Osteoblast (primary cell): ENCODE measurements around the gene RELCH. TPM values are rescaled to one million over a fixed set of nuclear protein-coding genes. Genes with fewer than 3 reads are reported as not detected.

Experiments used
- DNase-seq: peaks from one replicate; pipeline ENCODE4 v3.0.0; 2011; ENCODE audit warnings: low spot score, mixed read lengths; ENCODE audit not compliant: insufficient read length; ENCODE audit errors: missing footprints
- H2AFZ ChIP-seq: 2 replicates; pipeline ENCODE4 v1.6.0; 2011; ENCODE audit warnings: mild to moderate bottlenecking, low read length
- H3K27ac ChIP-seq: 2 replicates; pipeline ENCODE4 v1.5.1; 2011; ENCODE audit warnings: mild to moderate bottlenecking, low read depth, low read length, moderate library complexity
- H3K27me3 ChIP-seq: 2 replicates; pipeline ENCODE4 v1.6.0; 2012; ENCODE audit warnings: mild to moderate bottlenecking, control low read depth, inconsistent platforms, low read length, moderate library complexity; ENCODE audit not compliant: insufficient read depth
- H3K36me3 ChIP-seq: 2 replicates; pipeline ENCODE4 v1.5.1; 2011; ENCODE audit warnings: mild to moderate bottlenecking, low read length, control low read depth, moderate library complexity; ENCODE audit not compliant: insufficient read depth
- H3K4me1 ChIP-seq: 2 replicates; pipeline ENCODE4 v1.5.1; 2011; ENCODE audit warnings: mild to moderate bottlenecking, low read length, control low read depth, moderate library complexity; ENCODE audit not compliant: insufficient read depth
- H3K4me2 ChIP-seq: 2 replicates; pipeline ENCODE4 v1.6.0; 2011; ENCODE audit warnings: mild to moderate bottlenecking, low read length; ENCODE audit not compliant: insufficient read depth
- H3K4me3 ChIP-seq: fragments of 200-600 bp; sonication (generic); 3 replicates; pipeline ENCODE4 v1.5.1; 2012; ENCODE audit warnings: mild to moderate bottlenecking, low read length, inconsistent platforms; ENCODE audit not compliant: insufficient read depth
- H3K79me2 ChIP-seq: 2 replicates; pipeline ENCODE4 v1.6.0; 2012; ENCODE audit warnings: mild to moderate bottlenecking, low read length, control low read depth, inconsistent platforms; ENCODE audit not compliant: insufficient read depth
- H3K9me3 ChIP-seq: 2 replicates; pipeline ENCODE4 v1.5.1; 2011; ENCODE audit warnings: low read depth, low read length, control low read depth
- H4K20me1 ChIP-seq: 2 replicates; pipeline ENCODE4 v1.6.0; 2012; ENCODE audit warnings: mild to moderate bottlenecking, low read length, control low read depth; ENCODE audit not compliant: insufficient read depth
- total RNA-seq: library from RNA; depleted of rRNA; stranded (reverse); fragments of >200 nt; gene quantifications from 2 replicates; pipeline ENCODE4 v1.2.3, GENCODE V29; 2012
- TF ChIP-seq, protein P1 (sequence below): IDR thresholded peaks from 2 replicates; pipeline ENCODE4 v1.5.1; 2011; ENCODE audit warnings: mild to moderate bottlenecking, low read depth, low read length, moderate library complexity; ENCODE audit errors: extremely low read depth

Gene RELCH
- total RNA-seq, 1 donor, result 34.0 TPM

GRCh38 chr18:62198259-62198658 lies 11.2 kb downstream of the RELCH start:
- Histone ChIP-seq H4K20me1 (peaks cover 30% of the 10 kb centered on the region), H2AFZ (no peak overlapping the region), H3K27ac (no peak overlapping the region), H3K36me3 (no peaks in the 10 kb centered on the region), H3K4me3 (no peak overlapping the region), H3K27me3 (no peaks in the 10 kb centered on the region), H3K4me2 (no peak overlapping the region), H3K4me1 (no peaks in the 10 kb centered on the region), H3K79me2 (peaks cover 80% of the 10 kb centered on the region), H3K9me3 (no peaks in the 10 kb centered on the region)
- no peak for DNase-seq
- TF ChIP-seq, protein P1, sequence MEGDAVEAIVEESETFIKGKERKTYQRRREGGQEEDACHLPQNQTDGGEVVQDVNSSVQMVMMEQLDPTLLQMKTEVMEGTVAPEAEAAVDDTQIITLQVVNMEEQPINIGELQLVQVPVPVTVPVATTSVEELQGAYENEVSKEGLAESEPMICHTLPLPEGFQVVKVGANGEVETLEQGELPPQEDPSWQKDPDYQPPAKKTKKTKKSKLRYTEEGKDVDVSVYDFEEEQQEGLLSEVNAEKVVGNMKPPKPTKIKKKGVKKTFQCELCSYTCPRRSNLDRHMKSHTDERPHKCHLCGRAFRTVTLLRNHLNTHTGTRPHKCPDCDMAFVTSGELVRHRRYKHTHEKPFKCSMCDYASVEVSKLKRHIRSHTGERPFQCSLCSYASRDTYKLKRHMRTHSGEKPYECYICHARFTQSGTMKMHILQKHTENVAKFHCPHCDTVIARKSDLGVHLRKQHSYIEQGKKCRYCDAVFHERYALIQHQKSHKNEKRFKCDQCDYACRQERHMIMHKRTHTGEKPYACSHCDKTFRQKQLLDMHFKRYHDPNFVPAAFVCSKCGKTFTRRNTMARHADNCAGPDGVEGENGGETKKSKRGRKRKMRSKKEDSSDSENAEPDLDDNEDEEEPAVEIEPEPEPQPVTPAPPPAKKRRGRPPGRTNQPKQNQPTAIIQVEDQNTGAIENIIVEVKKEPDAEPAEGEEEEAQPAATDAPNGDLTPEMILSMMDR, result no peak

DNA sequence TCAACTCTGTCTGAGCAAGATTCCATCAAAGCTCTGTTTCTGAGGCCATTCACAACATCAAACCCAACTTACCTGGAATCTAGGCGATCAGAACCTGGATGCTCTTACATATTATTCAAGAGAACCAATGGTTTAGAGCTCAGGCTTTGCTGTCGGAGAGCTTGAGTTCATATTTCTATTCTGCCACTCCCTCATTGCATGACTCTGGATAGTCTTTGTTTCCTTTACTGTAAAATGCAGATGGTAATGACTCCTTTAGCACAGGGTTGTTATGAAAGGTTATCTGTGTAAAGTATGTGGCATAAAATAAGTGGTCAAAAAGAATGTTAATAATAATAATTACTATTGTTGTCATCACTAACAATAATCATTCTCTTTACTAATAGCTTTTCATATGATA lies 12.6 kb downstream of the RELCH start:
- no peak overlapping the region for H3K27ac ChIP-seq
- H3K4me3 ChIP-seq, result no peak overlapping the region
- no peak for DNase-seq
- H4K20me1 ChIP-seq, result peaks cover 30% of the 10 kb centered on the region
- H3K4me1 ChIP-seq, result no peaks in the 10 kb centered on the region
- no peak overlapping the region for H3K4me2 ChIP-seq
- no peaks in the 10 kb centered on the region for H3K9me3 ChIP-seq
- TF ChIP-seq, protein P1, result no peak
- H2AFZ ChIP-seq, result no peak overlapping the region
- peaks cover 77% of the 10 kb centered on the region for H3K79me2 ChIP-seq
- no peaks in the 10 kb centered on the region for H3K27me3 ChIP-seq
- H3K36me3 ChIP-seq, result no peaks in the 10 kb centered on the region

GRCh38 chr18:62200121-62200914 lies 13.3 kb downstream of the RELCH start:
- Histone ChIP-seq H3K79me2 (peaks cover 79% of the 10 kb centered on the region), H3K36me3 (no peaks in the 10 kb centered on the region), H3K27ac (peak overlapping the region; percentile 22), H2AFZ (no peak overlapping the region), H3K27me3 (no peaks in the 10 kb centered on the region), H4K20me1 (peaks cover 29% of the 10 kb centered on the region), H3K4me2 (peak overlapping the region; percentile 32), H3K9me3 (no peaks in the 10 kb centered on the region), H3K4me3 (no peak overlapping the region), H3K4me1 (no peaks in the 10 kb centered on the region)
- TF ChIP-seq, protein P1, result no peak
- DNase-seq, result peak; percentile 25

DNA sequence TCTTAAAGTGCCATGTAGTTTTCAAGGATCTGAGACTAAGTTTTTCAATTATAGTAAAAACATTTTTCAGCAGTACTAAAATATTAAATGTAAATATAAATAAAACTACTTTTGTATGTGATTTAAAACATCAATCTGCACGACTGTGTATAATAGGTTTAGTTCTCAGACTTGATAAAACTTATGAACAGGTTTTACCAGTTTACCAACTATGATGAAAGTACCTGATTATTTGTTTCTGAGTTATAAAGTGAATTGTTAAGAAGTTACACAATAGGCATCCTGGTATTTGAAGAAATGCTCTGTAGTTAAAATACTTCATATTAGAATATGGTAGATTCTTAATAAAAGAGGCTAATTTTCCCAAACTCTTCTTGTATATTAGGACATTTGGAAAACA lies 14.8 kb downstream of the RELCH start:
- Histone ChIP-seq H3K27me3 (no peaks in the 10 kb centered on the region), H3K4me3 (no peak overlapping the region), H3K4me2 (no peak overlapping the region), H4K20me1 (peaks cover 27% of the 10 kb centered on the region), H3K27ac (no peak overlapping the region), H3K4me1 (no peaks in the 10 kb centered on the region), H3K9me3 (no peaks in the 10 kb centered on the region), H2AFZ (no peak overlapping the region), H3K79me2 (peaks cover 78% of the 10 kb centered on the region), H3K36me3 (no peaks in the 10 kb centered on the region)
- DNase-seq, result no peak
- TF ChIP-seq, protein P1, result no peak
